Measurements from ENCODE around the gene VSIG4.
"Not testable (repeated sequence)": the region's sequence is repeated elsewhere in the genome, so short reads cannot be mapped to it uniquely, and the experiment has no call there.

The VSIG4 gene

GRCh38 chrX:65975161-65975751 lies 64.6 kb downstream of the VSIG4 start:
- not testable (repeated sequence) for DNase-seq

All from NCI-H1694 (cell line).